Keratinocyte (primary cell): ENCODE results near the gene NECAB3. TPM values are rescaled to one million over a fixed set of nuclear protein-coding genes. Genes with fewer than 3 reads are reported as not detected.

Experiments used
- DNase-seq: peaks from one replicate; pipeline ENCODE4 v3.0.0-alpha.2; 2011; ENCODE audit warnings: low read depth, missing footprints, low spot score
- FAIRE-seq: peaks from 2 replicates; lab custom pipeline; 2011; peaks lifted over from hg19 to GRCh38; lab: Jason Lieb, UNC
- H2AFZ ChIP-seq: 2 replicates; pipeline ENCODE4 v1.6.0; 2012; ENCODE audit warnings: low read length, control low read depth, inconsistent platforms; ENCODE audit not compliant: control insufficient read depth
- H3K27ac ChIP-seq: 2 replicates; pipeline ENCODE4 v1.5.1; 2011; ENCODE audit warnings: low read length; ENCODE audit not compliant: control insufficient read depth, insufficient read depth
- H3K27me3 ChIP-seq: 3 replicates; pipeline ENCODE4 v1.6.0; 2011; ENCODE audit warnings: low read length; ENCODE audit not compliant: control insufficient read depth, insufficient read depth; ENCODE audit errors: extremely low read depth
- H3K36me3 ChIP-seq, 2 experiments: 2 replicates in 1 of 2; 3 replicates in 1 of 2; pipeline ENCODE4 v1.5.1; 2011; ENCODE audit warnings: low read length in 2 of 2, mild to moderate bottlenecking in 1 of 2; ENCODE audit not compliant: control insufficient read depth in 2 of 2, insufficient read depth in 2 of 2; ENCODE audit errors: extremely low read depth in 1 of 2
- H3K4me1 ChIP-seq: 3 replicates; pipeline ENCODE4 v1.5.1; 2011; ENCODE audit warnings: low read length; ENCODE audit not compliant: control insufficient read depth, insufficient read depth; ENCODE audit errors: extremely low read depth
- H3K4me2 ChIP-seq: 3 replicates; pipeline ENCODE4 v1.6.0; 2011; ENCODE audit warnings: low read depth, low read length; ENCODE audit not compliant: control insufficient read depth, insufficient read depth; ENCODE audit errors: extremely low read depth
- H3K4me3 ChIP-seq, 3 experiments: fragments of 200-600 bp in 1 of 3; sonication (generic) in 1 of 3; 2 replicates in 2 of 3; 3 replicates in 1 of 3; pipeline ENCODE4 v1.5.1; 2011 to 2016; ENCODE audit warnings: low read length in 3 of 3, mild to moderate bottlenecking in 3 of 3, control low read depth in 2 of 3, inconsistent platforms in 1 of 3, low read depth in 1 of 3, mixed read lengths in 1 of 3, mixed run types in 1 of 3, moderate library complexity in 1 of 3; ENCODE audit not compliant: control insufficient read depth in 2 of 3, insufficient read depth in 2 of 3; ENCODE audit errors: extremely low read depth in 1 of 3
- H3K79me2 ChIP-seq: 2 replicates; pipeline ENCODE4 v1.6.0; 2012; ENCODE audit warnings: low read length; ENCODE audit not compliant: control insufficient read depth, insufficient read depth
- H3K9ac ChIP-seq: 3 replicates; pipeline ENCODE4 v1.6.0; 2011; ENCODE audit warnings: low read length; ENCODE audit not compliant: control insufficient read depth, insufficient read depth; ENCODE audit errors: extremely low read depth
- H3K9me1 ChIP-seq: 3 replicates; pipeline ENCODE4 v1.6.0; 2011; ENCODE audit warnings: low read length; ENCODE audit not compliant: control insufficient read depth, insufficient read depth; ENCODE audit errors: extremely low read depth
- H3K9me3 ChIP-seq: 2 replicates; pipeline ENCODE4 v1.5.1; 2012; ENCODE audit warnings: low read depth, low read length; ENCODE audit not compliant: control insufficient read depth
- H4K20me1 ChIP-seq: 3 replicates; pipeline ENCODE4 v1.6.0; 2011; ENCODE audit warnings: low read length; ENCODE audit not compliant: control insufficient read depth, insufficient read depth; ENCODE audit errors: extremely low read depth
- EZH2 ChIP-seq: IDR thresholded peaks from one replicate; pipeline ENCODE4 v1.6.1; 2012; ENCODE audit warnings: inconsistent platforms, mild to moderate bottlenecking, low read length, moderate library complexity
- dilution Hi-C: fragments of 300-500 bp; cut with MboI; formaldehyde crosslinking; loops from one replicate; pipeline ENCODE4 v1.7.0; 2020; ENCODE audit warnings: low sequenced_read_pairs; ENCODE audit not compliant: extremely low pct_ligation_motif_present
- polyA plus RNA-seq, 5 experiments: library from polyadenylated mRNA; depleted of rRNA in 3 of 5; stranded (reverse) in 3 of 5; stranded (forward) in 1 of 5; unstranded in 1 of 5; fragments of >200 nt; gene quantifications; 1 replicate in 1 of 5; 2 replicates in 3 of 5; 3 replicates in 1 of 5; pipeline versions ENCODE4 v1.2.1 to v1.2.3, GENCODE V29; 2011 to 2012; ENCODE audit warnings: missing spikeins in 2 of 5, low read depth in 1 of 5, low replicate concordance in 1 of 5
- TF ChIP-seq, protein P1 (sequence below), 3 experiments: IDR thresholded peaks in 1 of 3; conservative IDR thresholded peaks in 1 of 3; optimal IDR thresholded peaks in 1 of 3; 2 replicates in 2 of 3; 3 replicates in 1 of 3; pipeline versions ENCODE3 to v1.5.1; 2011; ENCODE audit warnings: low read length in 3 of 3, mild to moderate bottlenecking in 3 of 3, moderate library complexity in 2 of 3, control low read depth in 1 of 3, inconsistent platforms in 1 of 3; ENCODE audit not compliant: insufficient read depth in 2 of 3; ENCODE audit errors: extremely low read depth in 1 of 3

Gene NECAB3
- polyA plus RNA-seq, 1 donor (not counting 4 experiments of a cell fraction or from before 2014, with no cell fraction given) = 4.6 TPM

DNA sequence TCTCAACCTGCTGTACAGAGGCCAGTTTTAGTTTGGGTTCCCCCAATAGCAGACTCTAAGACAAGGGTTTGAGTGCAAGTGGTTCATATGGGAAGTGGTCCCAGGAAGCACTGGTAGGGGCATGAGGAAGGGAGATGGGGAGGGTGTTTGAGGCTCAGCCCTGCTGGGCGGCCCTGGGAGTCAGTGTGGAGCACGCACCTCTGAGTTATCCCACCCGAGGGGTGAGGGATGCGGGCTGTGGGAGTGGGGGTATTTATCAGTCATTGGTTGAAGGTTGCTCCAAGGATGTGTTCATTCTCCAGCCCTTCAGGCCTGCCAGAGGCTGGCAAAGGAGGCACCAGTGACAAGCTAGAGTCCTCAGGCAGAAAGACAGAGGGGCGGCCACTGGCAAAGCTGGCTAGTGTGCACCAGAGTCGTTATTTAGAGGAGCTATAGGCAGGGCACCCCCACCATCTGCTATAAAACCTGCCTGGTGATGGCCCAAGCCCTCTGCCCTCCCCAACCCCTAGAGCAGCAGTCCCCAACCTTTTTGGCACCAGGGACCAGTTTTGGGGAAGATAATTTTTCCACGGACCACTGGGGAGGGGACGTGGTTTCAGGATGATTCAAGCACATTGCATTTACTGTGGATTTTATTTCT lies 29.4 kb upstream of the NECAB3 start:
- no peak overlapping the region for H3K9ac ChIP-seq
- dilution Hi-C loops = no loop called here
- H3K27ac ChIP-seq = no peak overlapping the region
- no peaks in the 10 kb centered on the region for H3K9me1 ChIP-seq
- H3K27me3 ChIP-seq = no peaks in the 10 kb centered on the region
- no peak overlapping the region for H3K4me2 ChIP-seq
- H3K4me1 ChIP-seq = no peaks in the 10 kb centered on the region
- H3K4me3 ChIP-seq = no peak overlapping the region
- no peaks in the 10 kb centered on the region for H3K79me2 ChIP-seq
- peaks cover 0 to 5% of the 10 kb centered on the region in 2 experiments for H3K36me3 ChIP-seq
- H3K9me3 ChIP-seq = no peaks in the 10 kb centered on the region
- H4K20me1 ChIP-seq = no peaks in the 10 kb centered on the region
- DNase-seq (no peak), FAIRE-seq (no peak)
- H2AFZ ChIP-seq = no peak overlapping the region
- TF ChIP-seq, protein P1, sequence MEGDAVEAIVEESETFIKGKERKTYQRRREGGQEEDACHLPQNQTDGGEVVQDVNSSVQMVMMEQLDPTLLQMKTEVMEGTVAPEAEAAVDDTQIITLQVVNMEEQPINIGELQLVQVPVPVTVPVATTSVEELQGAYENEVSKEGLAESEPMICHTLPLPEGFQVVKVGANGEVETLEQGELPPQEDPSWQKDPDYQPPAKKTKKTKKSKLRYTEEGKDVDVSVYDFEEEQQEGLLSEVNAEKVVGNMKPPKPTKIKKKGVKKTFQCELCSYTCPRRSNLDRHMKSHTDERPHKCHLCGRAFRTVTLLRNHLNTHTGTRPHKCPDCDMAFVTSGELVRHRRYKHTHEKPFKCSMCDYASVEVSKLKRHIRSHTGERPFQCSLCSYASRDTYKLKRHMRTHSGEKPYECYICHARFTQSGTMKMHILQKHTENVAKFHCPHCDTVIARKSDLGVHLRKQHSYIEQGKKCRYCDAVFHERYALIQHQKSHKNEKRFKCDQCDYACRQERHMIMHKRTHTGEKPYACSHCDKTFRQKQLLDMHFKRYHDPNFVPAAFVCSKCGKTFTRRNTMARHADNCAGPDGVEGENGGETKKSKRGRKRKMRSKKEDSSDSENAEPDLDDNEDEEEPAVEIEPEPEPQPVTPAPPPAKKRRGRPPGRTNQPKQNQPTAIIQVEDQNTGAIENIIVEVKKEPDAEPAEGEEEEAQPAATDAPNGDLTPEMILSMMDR (optimal IDR thresholded peaks at IDR 0.05 in 1 of 3, IDR thresholded peaks at IDR 0.05 in 1 of 3, conservative IDR thresholded peaks at IDR 0.05 in 1 of 3; ENCODE audit: extremely low read depth in 1 of 3, insufficient read depth in 2 of 3, low read length in 3 of 3) = no peak
- no peak for TF ChIP-seq EZH2

- Histone ChIP-seq H3K27me3 (no peaks in the 10 kb centered on the region), H3K9me1 (no peaks in the 10 kb centered on the region), H2AFZ (no peak overlapping the region), H3K27ac (no peak overlapping the region), H3K4me2 (no peak overlapping the region), H3K4me3 (no peak overlapping the region), H3K9me3 (no peaks in the 10 kb centered on the region), H3K36me3 (peaks cover 0 to 5% of the 10 kb centered on the region in 2 experiments), H3K79me2 (no peaks in the 10 kb centered on the region), H4K20me1 (no peaks in the 10 kb centered on the region), H3K4me1 (no peaks in the 10 kb centered on the region), H3K9ac (no peak overlapping the region)
- dilution Hi-C loops = no loop called here
- FAIRE-seq = no peak
- DNase-seq = no peak
- TF ChIP-seq EZH2 = no peak
- TF ChIP-seq, protein P1 (optimal IDR thresholded peaks at IDR 0.05 in 1 of 3, IDR thresholded peaks at IDR 0.05 in 1 of 3, conservative IDR thresholded peaks at IDR 0.05 in 1 of 3; ENCODE audit: extremely low read depth in 1 of 3, insufficient read depth in 2 of 3, low read length in 3 of 3) = no peak
Measured at GRCh38 chr20:33702861-33703260, 28.6 kb upstream of the NECAB3 start.
